GM18520 (cell line): ENCODE results near the gene CHERP.
"Not testable (repeated sequence)": the region's sequence is repeated elsewhere in the genome, so short reads cannot be mapped to it uniquely, and the experiment has no call there.

ENCODE experiments used
- ATAC-seq: cut with Tn5 transposase; IDR thresholded peaks from one replicate; pipeline ENCODE4 v1.9.1; 2021; ENCODE audit not compliant: unreplicated experiment

CHERP gene

DNA sequence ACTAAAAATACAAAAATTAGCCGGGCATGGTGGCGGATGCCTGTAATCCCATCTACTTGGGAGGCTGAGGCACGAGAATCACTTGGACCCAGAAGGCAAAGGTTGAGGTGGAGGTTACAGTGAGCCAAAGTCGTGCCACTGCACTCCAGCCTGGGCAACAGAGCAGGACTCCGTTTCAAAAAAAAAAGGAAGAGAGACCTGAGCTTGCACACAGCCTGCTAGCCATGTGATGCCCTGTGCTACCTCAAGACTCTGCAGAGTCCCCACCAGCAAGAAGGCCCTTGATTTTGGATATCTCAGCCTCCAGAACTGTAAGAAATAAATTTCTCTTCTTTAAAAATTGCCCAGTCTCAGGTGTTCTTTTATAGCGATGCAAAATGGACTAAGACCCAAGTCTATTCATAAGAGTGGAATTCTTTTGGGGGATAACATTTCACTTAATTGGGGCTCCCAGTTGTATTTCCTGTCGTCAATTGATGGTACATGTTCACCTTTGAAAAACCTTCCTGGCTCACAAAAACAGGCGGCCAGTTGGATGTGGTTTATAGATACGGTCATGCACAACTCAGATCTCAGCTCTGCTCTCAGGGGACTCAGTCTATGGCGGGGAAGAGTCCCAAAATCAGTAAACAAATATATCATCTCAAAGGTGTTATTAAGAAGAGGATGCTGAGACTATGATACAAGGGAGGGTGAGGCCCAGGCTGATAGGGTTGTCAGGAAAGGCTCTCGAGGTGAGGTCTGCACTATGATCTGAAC, 2.4 kb upstream of the CHERP start:
- ATAC-seq = no peak

DNA sequence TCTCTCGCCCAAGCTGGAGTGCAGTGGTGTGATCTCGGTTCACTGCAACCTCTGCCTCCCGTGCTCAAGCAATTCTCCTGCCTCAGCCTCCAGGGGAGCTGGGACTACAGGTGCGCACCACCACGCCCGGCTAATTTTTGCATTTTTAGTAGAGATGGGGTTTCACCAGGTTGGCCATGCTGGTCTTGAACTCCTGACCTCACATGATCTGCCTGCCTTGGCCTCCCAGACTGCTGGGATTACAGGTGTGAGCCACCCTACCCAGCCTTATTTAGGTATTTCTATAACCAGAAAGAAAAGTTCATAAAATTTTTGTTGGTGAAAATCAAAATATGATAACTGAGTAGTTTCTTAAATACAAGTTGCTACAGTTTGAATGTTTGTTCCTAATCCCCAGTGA, 1.5 kb upstream of the CHERP start:
- ATAC-seq = not testable (repeated sequence)

DNA sequence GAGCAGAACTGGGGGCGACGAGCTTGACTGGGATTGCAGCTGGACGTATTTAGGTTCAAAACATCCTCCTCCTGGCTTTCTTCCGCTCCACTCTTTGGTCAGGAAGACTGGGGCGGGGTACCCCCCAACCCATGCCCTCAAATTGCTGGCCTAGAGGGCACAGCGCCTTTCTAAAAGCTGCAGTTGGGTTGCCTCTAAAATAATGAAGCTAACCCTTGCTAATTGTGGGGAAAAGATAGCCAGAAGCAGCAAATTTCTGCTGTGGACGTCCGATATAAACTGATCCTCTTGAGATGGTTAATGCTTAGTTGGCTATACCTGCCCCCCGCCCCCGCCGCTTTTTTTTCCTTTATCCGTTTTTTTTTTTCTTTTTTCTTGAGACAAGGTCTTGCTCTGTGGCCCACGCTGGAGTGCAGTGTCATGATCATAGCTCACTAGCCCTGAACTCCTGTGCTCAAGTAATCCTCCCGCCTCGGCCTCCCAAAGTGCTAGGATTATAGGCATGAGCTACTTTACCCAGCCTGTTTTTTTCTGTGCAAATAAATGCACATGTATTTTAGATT, 754 bp upstream of the CHERP start:
- ATAC-seq = no peak

DNA sequence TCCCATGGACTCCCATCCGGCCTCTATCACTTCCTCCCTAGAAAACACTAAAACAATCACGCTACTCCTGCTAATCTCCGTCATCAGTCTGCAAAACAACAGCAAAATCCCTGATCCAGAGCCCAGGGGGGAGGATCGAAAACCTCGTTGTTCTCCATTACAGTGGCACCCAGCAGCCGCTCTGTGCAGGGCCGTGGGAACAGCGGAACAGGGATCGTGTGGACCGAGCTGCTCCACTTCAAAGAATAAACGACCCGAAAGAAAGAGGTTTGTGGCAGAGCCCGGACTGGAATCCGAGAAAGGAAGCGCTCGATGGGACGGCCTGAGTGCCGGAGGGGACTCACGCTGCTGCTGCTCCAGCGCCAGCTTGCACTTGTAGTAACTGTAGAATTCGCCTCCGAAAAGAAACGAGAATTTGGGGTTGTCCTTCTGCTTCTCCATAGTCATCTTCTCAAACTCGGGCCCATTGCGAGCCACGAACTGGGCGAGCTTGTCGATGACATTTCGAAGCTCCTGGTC, 652 bp downstream of the CHERP start:
- ATAC-seq = no peak

DNA sequence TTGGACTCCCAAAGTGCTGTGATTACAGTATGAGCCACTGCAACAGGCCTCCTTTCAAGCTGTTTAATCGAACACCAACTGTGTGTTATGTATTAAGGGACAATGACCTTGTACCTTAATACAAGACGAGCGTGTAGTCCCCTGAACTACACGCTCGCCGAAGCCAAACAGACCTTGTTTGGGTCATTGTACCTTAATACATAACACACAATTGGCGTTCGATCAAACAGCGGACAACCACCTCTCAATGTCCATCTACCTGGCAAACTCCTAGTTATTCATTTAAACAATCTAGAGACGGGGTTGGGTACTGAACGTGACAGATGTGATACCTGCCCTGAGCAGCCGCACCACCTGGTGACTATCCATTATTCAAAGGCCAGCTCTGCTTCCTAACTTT, 1.3 kb downstream of the CHERP start:
- no peak for ATAC-seq

DNA sequence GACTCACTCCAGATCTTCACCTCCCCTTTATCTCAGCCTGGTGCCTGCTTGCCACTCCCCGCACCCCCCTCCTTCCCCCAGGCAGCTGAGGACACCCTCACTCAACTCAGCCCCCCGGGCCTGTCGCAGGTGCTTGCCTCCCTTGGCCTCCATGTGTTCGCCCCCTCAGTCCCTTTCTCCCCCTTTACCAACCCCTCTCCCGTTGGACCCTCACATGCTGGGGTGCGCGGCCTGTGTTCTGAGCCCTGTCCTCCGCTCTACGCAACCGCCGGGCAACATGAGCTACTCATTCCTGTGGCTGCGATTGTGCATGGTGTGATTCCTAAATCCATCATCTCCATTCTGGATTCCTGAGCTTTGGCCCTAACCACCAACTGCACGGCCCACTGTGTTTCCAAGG, 5.1 kb downstream of the CHERP start:
- no peak for ATAC-seq

DNA sequence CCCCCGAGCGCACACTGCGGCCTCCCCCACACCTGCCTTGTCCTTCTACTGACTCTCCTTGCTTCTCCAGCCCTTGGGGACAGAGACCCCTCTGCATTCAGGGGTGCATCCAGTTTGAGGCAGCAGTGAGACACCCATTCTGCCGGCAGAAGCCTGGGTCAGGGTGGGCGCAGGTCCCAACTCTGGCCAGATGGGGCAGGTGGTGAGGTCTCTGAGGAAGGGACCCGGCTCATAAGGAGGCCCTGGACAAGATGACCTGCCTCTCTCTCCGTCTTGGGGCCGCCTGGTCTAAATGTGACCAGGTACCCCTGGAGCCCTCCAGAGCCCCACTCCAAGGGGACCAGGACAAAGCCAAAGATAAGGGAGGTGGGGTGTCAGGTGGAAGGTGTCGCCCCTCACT, 6.1 kb downstream of the CHERP start:
- ATAC-seq = no peak

DNA sequence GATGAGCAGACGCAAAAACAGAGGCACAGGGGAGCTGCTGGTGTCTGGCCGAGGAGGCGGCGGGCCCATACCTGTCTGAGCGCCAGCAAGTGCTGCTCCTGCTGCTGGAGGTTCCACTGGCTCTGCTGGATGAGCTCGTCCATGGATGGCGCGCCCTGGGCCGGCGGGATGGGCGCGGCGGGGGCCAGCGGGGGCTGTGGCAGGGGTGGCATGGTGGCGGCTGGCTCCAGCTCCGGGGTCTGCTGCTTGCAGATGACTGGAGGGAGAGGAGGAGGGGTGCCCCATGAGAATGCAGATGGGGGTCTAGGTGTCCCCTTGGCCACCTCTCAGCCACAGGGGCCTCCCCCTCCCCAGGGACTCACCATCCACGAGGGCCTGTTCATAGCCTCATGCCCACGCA, 6.9 kb downstream of the CHERP start:
- ATAC-seq = no peak

DNA sequence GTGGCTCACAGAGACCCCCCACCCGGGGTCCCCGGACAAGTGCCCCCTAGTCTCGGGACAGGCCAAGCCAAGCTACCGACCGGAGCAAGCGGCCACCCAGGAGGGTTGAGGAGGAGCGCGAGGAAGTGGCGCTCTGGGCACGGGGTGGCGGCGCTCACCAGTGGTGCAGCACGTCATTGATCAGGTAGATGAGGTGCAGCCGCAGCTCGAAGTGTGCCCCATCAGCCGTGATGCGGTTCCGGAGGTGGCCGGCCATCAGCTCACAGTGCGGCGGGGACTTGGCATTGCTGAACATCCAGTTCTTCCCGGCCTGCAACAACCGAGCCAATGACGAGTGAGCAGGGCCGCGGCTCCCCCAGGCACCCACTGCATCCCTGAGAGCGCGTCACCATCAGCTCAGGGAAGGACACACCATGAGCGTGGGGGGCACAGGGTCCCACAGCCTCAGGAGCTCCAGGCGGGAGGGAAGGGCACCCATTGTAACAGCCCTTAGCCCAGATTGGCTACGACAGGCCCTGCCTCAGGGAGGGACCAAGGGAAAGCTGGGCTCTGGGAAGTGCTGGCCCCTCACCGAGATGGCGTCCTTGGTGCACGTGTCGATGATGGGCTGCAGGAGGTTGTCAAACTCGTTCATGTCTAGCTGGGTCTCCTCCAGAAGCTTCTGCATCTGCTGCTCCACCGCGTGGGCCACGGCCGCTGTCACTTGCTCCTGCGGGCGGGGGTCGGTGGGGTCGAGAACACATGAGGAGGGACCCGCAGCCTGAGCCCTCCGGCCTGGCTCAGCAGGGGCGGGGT, 9.6 kb downstream of the CHERP start:
- ATAC-seq = no peak

DNA sequence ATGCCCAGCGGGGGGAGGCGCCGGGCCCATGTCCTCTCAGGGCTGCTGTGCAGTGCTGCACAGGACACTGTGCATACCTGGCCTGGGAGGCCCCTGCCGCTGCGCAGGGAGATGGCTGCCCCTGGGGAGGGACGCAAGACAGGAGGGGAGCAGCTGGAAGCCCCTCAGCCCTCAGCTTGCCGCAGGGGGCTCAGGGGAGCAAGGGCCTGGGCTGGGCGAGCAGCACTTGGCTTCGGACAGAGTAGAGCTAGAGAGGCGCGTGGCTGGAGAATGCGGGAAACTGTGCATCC, 10.9 kb downstream of the CHERP start:
- no peak for ATAC-seq

DNA sequence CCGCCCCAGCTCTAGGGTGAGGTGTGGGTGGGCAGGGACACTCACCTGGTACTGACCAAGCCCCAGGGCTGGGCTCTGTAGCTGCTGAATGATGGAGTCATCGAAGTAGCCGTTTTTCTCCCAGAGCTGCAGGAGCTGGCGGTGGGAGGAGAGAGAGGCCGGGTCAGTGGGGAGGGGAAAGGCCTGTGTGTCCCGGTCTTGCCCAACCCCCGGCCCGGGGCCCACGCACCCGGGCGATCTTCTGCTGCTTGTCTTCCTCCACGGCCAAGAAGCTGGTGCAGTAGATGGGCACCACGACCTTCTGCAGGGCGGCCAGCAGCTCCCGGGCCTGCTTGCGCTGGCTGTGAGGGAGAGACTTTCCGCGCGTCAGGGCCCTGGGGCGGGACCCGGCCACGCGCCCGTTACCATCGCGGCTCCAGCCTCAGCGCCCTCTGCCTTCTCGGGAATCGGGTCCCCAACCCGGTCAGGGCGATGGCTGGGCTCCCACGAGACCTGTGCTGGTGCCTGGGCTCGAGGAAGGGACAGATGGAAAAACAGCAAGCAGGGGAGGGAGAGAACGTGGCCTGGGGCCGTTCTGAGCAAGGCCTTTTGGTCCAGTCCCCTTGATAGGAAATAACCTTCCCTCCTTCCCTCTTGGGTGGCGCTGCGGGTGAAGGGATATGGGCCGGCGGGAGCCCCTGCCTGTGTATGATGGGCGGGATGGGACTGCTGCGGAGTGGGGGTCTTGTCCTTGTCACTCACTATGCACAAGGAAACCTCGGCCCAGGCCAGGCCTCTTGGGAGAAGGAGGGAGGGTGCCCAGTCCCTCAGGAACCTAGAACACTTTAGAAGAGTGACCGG, 11.5 kb downstream of the CHERP start:
- ATAC-seq = no peak

DNA sequence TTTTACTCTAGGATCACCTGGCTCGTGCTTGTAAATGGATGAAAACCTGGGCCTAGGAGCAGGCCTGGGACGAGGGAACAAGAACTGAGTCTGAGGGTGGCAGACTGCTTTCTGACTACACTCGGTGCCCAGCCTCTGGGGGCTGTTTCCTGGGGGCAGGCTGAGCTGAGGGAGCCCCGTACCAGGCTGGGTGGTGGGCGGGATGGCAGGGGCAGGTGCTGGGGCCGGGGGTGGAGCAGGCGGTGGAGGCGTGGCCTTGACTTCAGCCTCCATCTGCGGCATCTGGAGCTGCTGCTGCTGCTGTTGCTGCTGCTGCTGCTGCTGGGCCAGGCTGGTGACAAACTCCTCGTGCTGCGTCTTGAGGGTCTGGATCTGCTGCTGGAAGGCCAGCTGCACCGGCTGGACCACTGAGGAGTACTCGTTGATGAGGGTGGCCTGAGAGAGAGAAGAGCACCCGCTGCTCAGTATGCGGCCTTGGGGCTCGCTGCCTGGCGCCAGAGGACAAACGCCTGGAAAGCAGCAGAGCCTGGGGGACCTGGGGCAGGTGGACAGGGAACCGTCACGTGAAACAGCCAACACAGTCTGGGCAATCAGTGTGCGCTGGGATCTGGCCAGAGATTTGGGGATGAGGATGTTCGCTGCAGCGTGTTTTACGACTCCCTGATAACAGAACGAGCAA, 12.6 kb downstream of the CHERP start:
- ATAC-seq = no peak

DNA sequence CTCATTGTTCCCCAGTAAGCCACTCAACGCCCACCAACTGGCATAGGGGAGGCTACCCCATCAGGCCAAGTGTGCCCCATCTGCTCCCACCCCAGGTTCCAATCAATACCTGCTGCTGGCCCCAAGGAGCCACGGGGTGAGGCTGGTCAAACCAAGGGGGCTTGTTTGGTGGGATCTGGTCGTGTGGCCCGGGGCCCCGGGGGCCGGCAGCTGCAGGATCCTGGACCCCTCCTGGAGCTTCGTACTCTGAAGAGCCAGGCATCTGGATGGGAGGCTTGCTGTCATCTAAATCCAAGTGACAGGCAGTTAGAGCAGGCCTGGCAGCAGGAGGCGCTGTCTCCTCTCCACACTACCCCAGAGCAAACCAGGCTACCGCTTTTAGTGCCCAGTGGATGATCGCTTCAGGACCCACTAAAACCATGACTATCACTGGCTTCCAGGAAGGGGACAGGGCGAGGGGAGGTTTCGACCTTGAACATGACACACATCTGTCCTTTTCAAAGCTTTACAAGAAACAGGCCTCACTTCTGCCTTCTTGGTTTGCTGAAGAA, 14.2 kb downstream of the CHERP start:
- ATAC-seq = no peak

DNA sequence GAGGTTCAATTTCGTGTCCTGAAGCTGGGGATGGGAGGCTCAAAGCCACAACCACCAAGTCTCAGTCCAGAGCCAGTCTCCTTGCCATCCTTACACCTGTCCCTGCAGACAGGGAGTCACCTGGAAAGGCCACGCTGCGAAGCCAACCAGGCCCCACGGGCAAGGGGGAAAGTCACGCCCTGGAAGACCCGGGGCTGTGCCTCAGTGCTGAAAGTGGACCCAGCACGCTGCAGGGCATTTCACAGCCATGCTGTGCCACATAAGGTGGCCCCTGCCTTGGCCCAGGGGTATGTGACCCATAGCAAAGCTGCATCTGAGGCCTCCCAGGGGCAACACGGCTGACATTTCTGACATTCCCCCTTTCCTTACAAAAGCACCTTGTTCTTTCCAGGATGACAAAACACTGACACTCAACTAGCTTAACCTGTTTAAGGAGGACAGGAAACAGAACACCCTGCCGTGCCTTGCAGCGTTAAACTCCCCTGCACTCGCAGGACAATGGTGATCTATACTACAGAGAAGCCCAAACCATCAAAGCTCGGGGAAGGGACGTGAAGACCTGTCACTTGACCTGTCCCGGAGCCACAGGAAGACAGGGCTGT, 14.8 kb downstream of the CHERP start:
- no peak for ATAC-seq

DNA sequence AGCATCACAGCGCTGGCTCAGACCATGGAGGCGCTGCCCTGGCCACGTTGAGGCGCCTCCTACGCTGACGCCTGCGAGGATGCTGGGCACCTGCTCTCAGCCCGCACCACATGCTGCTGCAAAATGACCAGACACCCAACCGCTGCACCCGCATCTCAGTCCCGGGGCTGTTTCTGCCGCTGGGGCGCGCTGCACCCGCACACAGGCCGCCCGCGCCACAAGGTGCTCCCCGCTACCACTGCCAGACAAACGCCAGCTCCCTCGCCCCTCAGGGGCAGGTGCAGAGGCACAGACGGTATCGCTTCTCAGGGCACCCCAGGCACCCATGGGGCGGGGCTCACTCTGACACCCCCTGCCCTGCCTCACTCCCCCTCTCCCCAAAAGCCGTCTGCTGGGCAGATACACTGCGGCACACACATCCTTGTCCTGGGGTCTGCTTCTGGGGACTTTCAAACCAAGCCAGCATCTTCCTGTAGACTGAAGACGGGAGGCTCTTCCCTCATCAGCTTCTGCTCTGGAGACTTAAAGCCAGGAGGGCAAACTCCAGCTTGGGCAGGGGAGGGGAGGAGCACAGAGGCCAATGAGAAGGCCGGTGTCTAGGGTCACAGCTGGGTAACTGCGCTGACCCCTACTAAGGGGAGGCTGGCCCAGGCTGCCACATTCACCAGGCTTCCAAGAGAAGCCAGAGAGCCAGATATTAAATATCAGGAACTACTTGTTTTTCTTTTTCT, 16.3 kb downstream of the CHERP start:
- ATAC-seq = no peak

DNA sequence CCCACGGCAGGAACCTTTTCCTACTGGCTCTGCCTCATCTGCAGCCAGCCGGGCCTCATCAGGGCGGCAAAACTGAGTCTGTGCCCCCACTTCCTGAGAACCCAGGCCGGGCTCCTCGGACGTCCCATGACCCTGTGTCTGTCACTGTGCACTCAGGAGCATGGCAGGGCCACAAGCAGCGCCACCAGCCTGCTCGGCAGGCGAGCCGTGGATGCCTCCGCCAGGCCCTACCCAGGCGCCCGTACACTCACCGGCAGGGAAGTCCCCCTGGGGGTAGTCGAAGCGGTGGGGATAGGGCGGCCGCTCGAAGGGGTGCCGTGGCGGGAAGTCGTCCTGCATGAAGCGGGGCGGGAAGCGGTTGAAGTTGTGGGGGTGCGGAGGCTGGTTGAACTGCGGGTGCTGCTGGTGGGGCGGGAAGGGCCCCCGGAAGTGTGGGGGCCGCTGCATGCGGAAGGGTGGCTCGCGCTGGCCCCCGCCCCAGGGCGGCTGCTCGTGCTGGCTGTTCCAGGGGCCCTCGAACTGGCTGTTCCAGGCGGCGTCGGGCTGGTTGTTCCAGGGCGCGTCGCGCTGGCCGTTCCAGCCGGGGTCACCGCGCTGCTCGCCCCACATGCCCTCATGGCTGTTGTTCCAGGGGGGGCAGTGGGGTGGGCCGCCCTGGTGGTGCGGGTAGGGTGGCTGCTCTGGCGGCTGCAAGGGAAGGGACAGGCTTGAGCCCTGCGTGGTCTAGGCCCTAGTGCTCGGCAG, 17.1 kb downstream of the CHERP start:
- no peak for ATAC-seq

DNA sequence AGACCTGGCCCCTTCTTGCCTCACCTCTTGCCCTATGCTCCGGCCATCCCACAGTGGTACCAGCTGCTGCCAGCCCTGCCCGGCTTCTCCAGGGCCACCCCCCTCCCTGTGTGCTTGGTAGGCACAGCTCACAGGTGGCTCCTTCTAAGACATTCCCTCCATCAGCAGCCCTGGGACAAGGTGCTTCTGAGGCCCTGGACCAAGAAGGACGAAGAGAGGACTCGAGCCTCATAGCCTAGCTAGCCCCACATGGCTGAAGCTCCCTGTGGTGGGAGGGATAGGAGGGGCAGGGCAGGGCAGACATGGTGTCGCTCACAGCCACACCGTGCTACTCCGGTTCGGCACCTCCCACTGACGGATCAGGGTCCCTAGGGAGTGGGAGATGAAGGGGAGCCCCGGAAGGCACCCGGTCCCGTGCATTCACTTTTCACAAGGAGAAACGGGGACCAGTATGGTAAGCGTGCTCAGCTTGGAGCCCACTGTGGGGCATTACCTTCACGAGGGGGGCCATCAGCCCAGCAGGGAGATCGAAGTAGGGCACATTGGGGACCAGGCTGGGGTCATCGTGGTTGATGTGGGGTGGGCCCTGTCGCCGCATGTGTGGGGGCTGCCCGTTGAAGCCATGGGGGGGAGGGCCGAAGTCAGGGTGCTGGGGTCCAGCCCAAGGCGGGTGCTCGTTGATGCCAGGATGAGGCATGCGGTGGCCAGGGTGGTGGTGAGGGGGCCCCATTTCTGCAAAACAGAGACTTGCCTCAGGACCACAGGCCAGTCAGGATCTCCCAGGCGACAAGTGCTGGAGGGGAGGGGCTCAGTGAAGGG, 19.5 kb downstream of the CHERP start:
- ATAC-seq = no peak
